ENCODE results near the gene IFI35.

The IFI35 gene

GRCh38 chr17:43024407-43025289 is 18.1 kb downstream of the IFI35 start, which contains the start of gene RND2:
TSS of gene RND2 (plus strand) at chr17:43025231. CDS start at chr17:43025348, 117 bp downstream.
- H3K4me3 ChIP-seq (ENCODE audit: low read length): peak within 1 kb of the TSS; percentile 58
- TF ChIP-seq ZNF274 (IDR thresholded peaks at IDR 0.05; ENCODE audit: low read depth, low read length): no peak

DNA sequence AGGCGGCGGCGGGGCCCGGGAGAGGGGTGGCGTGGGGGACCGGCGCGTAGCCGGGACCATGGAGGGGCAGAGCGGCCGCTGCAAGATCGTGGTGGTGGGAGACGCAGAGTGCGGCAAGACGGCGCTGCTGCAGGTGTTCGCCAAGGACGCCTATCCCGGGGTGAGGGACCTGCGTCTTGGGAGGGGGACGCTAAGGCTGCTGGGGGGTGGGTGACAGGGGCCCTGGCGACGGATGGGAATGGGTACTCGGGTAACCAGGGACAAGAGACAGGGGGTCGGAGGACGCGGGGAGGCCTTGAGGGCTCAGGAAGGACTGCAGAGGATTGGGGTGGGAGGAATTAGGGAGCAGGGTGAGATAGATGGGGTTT is 18.7 kb downstream of the IFI35 start:
- H3K4me3 ChIP-seq (ENCODE audit: low read length): no peak overlapping the region

DNA sequence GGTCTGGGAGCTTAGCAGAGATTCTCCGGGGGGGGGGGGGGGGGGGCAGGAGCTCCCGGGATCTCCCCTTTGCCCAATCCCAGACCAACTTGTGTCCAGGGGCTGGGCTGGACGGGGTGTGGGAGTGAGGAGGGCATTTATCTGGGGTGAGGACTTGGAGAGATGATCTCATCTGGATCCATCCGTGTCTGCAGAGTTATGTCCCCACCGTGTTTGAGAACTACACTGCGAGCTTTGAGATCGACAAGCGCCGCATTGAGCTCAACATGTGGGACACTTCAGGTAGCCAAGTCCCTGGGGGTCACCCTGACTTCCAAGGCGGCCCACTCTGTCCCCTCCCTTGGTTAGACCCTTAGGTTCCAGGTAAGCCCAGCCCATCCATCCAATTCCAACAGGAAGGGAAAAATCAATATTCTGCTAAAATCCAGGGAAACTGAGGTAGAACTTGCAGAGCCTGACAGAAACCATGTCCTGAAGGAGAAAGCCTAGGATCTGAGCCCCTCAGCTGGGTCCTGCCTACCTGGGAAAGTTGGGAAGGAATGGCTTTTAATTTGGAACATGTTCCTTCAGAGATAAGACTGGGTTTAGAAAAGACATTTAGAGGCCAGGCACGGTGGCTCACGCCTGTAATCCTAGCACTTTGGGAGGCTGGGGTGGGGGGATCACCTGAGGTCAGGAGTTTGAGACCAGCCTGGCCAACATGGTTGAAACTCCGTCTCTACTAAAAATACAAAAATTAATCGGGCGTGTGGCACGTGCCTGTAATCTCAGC is 19.4 kb downstream of the IFI35 start:
- TF ChIP-seq ZNF274 (IDR thresholded peaks at IDR 0.05; ENCODE audit: low read depth, low read length): no peak
- no peak overlapping the region for H3K4me3 ChIP-seq (ENCODE audit: low read length)

More for the DNA sequence above, 18.7 kb downstream of the IFI35 start:
- no peak for TF ChIP-seq ZNF274 (IDR thresholded peaks at IDR 0.05; ENCODE audit: low read depth, low read length)

DNA sequence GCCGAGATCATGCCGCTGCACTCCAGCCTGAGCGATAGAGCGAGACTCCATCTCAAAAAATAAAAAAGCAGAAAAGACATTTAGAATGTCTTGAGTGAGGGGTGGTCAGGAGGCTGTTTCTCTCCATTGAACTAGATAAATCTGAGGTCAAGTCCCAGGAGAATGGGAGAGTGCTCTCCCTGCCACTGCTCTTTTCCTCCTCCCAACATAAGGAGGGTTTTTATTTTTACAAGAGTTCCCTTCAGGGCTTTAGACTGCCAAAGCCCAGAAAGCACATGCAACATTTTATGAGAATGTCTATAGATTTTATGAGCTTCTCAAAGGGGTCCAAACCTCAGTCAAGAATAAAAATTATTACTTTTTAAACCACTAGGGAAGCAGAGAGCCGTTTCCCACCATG is 20.0 kb downstream of the IFI35 start:
- no peak for TF ChIP-seq ZNF274 (IDR thresholded peaks at IDR 0.05; ENCODE audit: low read depth, low read length)
- no peak overlapping the region for H3K4me3 ChIP-seq (ENCODE audit: low read length)

GRCh38 chr17:43027091-43028032 is 20.8 kb downstream of the IFI35 start:
- no peak overlapping the region for H3K4me3 ChIP-seq (ENCODE audit: low read length)
- no peak for TF ChIP-seq ZNF274 (IDR thresholded peaks at IDR 0.05; ENCODE audit: low read depth, low read length)

DNA sequence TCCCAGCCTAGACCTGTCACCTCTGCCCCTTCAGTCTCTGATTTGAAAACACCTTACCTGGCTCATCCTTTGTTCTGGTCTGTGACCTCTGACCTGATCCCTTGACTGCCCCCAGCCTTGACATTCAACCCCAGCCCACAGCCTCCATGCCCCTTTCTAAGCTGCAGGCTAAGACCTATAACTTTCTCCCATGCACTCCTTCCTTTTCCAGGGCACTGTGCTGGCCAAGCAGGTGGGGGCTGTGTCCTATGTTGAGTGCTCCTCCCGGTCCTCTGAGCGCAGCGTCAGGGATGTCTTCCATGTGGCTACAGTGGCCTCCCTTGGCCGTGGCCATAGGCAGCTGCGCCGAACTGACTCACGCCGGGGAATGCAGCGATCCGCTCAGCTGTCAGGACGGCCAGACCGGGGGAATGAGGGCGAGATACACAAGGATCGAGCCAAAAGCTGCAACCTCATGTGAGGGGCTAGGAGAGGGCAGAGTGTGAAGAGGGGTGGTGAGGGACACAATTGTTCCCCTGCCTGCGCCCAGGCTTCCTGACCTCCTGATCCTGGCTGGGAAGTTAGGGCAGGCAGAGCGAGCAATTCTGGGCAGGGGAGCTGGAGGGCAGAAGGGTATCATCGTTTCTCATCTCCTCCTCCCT is 21.8 kb downstream of the IFI35 start:
- no peak overlapping the region for H3K4me3 ChIP-seq (ENCODE audit: low read length)

GRCh38 chr17:43030137-43030767 is 23.7 kb downstream of the IFI35 start:
- no peak overlapping the region for H3K4me3 ChIP-seq (ENCODE audit: low read length)
- TF ChIP-seq ZNF274 (IDR thresholded peaks at IDR 0.05; ENCODE audit: low read depth, low read length): no peak

More for the DNA sequence above, 21.8 kb downstream of the IFI35 start:
- TF ChIP-seq ZNF274 (IDR thresholded peaks at IDR 0.05; ENCODE audit: low read depth, low read length): no peak

DNA sequence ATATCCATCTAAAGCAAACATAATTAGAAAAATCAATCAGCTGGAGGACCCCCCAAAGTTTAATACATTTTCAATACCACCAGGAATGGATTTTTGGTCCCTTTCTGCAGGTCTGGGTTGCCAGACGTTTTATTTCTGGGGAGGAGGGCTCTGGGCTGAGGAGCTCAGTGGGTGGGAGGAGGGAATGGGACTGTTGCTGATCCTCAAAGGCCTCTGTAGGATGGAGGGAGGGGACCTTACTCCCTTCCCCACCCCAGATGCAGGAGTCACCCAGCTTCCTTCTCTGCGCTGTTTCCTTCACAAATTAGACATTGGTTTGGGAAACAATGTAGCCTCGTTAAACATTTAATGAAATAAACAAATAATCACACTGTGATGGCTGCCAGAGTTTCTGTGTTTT is 25.1 kb downstream of the IFI35 start:
- no peak for TF ChIP-seq ZNF274 (IDR thresholded peaks at IDR 0.05; ENCODE audit: low read depth, low read length)
- no peak overlapping the region for H3K4me3 ChIP-seq (ENCODE audit: low read length)

- no peak overlapping the region for H3K4me3 ChIP-seq (ENCODE audit: low read length)
- TF ChIP-seq ZNF274 (IDR thresholded peaks at IDR 0.05; ENCODE audit: low read depth, low read length): no peak
These were observed 27.6 kb downstream of the IFI35 start for GRCh38 chr17:43033948-43034881.

DNA sequence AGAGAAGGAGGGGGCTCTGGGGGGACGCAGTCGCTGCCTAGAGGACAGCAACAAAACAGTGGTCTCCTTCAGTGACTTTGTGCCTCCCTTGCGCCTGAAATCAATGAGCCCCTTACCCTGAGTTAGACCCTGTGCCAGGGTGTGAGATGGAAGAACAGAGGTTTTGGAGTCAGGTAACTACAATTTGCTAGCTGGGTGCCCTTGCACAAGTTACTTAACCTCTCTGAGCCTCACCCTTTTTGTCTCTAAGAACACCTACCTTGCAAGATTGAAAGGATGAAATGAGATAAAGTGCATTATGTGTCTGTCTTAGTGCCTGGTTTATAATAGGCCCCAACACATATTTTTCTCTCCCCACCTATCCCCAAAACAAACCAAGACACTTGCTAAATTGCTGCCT is 28.3 kb downstream of the IFI35 start:
- no peak overlapping the region for H3K4me3 ChIP-seq (ENCODE audit: low read length)
- no peak for TF ChIP-seq ZNF274 (IDR thresholded peaks at IDR 0.05; ENCODE audit: low read depth, low read length)

GRCh38 chr17:43039646-43040045 is 33.1 kb downstream of the IFI35 start:
- H3K4me3 ChIP-seq (ENCODE audit: low read length): no peak overlapping the region
- no peak for TF ChIP-seq ZNF274 (IDR thresholded peaks at IDR 0.05; ENCODE audit: low read depth, low read length)

GRCh38 chr17:43040655-43041054 is 34.1 kb downstream of the IFI35 start:
- H3K4me3 ChIP-seq (ENCODE audit: low read length): no peak overlapping the region
- TF ChIP-seq ZNF274 (IDR thresholded peaks at IDR 0.05; ENCODE audit: low read depth, low read length): no peak
